GM21825 (cell line): ENCODE results near the gene MYMK.

Experiments
- ATAC-seq: cut with Tn5 transposase; IDR thresholded peaks from one replicate; pipeline ENCODE4 v1.9.1; 2021; ENCODE audit warnings: mild to moderate bottlenecking, moderate library complexity; ENCODE audit not compliant: unreplicated experiment

The MYMK gene

DNA sequence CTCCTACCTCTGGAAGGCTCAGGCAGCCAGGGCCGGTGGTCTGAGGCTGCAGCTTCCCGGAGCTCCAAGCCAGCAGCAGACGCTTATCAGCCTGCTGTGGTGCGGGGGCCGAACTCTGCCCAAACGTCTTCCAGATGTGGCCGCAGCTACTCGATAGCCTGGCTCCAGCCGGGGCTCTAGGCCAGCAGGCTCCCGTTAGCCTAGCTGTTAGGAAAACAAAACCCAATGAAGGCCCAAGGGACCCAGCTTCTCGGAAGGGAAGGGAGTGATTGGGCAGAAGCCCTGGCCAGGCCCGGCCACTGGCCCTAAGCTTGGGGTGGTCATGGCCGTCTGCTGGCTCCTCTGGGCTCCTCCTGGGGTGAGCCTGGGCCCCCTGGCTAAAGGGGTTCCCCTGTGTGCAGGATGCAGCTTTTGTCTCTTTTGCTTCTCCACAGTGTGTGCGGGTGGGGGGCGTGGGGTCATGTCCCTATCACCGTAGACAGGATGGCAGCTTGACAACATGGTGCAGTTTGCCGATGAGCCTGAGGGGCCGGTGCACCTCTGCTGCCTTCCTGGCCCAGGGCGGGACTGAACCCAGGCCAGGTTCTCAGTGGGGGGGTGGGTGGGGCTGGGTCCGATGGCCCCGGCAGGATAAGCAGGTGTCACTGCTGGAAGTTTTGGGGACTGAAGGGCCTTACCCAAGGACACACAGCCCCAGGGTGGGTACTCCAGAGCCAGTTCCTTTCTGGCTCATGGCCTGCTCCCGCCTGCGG lies 18.7 kb downstream of the MYMK start:
- no peak for ATAC-seq

DNA sequence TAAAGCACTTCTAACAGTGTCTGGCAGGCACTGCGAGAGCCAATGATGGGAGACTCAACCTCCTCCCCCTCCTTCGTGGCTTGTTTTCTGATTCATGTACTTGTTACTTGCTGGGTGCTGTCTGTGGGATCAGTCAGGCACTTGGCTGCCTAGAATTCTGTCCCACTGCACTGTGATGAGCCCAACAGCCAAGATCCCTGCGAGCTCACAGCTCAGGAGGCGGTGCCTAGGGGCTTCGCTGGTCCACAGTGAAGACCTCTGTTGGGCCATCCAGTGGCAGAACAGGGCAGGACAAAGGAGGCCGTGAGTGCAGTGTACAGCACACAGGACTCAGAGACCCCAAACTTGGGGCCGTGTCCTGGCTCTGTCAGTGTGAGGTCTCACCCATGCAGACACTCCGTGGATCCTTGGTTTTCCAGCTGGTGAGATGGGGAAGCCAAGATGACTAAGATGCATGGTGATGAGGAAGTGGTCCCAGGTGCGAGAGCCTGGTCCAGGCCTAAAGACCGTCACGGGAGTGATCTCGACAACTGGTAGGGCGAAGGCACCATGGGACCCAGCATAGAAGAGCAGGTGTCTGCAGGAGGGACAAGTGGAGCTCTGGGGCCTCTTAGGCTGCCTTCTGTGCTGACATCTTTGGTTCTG lies 19.5 kb downstream of the MYMK start:
- ATAC-seq: no peak

DNA sequence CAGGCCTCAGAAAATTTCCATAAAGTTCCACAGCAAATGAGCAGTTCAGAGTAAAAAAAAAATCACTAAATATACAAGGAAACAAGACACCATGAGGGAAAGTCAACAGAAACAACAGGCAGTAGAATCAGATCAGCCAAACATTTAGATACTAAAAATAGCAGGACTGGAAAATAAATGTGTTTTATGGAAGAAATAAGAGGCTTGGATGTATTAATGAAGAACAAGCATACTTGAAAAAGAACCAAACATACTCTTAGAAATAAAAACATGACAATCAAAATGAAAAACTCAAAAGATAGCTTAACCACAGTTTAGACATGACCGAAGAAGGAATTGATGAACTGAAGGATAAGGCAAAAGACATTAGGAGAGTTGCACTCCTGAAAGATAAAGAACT lies 22.6 kb downstream of the MYMK start:
- no peak for ATAC-seq

DNA sequence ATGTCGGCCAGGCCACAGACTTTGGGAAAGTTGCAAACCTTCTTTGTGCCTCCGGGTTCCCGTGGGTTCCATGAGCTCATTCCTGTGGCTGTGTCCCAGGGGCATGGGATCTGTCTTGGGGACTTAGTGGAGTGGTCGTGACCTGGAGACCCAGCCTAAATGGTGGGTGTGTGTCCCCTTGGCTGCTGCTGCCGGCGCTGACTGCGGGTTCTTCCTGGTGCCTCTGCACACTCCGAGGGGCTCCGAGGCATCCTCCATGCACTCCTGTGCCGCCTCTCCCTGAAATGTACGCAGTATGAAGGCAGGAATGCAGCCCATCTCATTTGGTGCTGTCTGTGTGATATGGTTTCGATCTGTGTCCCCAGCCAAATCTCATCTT lies 24.9 kb downstream of the MYMK start:
- ATAC-seq: no peak

DNA sequence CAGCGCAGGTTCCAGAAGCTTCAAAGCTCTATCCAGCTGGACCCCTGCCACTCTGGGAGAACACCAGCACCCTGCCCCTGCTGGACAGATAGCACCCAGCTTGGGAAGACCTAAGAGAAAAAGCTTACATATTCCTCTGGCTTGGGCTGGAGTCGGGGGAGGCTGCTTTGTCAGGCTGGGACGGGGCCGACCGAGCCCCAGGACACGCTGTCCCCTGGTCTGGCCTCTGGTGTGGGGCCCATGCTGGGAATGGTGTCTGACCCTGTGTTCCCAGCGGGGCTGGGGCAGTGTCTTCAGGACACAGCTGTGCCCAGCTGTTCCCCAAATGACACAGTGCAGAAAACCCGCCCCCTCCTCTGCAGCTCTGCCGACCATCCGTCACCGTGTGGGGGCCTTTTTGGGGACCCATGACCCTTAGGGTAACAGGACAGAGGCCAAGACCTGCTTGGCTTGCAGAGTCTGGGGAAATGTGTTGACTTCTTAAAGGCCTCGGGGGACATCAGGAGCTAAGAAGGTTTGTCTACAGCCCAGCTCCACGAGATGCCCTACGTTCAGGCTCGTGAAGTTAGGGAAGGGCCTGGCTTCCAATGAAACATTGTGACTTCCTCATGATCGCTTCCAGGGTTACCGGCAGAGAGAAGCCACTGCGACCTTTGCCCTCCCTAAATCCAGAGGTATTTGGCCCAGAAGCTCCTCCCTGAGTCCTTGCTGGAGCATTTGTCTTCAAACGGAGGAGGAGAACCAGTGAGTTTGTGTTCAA lies 25.4 kb downstream of the MYMK start:
- no peak for ATAC-seq

DNA sequence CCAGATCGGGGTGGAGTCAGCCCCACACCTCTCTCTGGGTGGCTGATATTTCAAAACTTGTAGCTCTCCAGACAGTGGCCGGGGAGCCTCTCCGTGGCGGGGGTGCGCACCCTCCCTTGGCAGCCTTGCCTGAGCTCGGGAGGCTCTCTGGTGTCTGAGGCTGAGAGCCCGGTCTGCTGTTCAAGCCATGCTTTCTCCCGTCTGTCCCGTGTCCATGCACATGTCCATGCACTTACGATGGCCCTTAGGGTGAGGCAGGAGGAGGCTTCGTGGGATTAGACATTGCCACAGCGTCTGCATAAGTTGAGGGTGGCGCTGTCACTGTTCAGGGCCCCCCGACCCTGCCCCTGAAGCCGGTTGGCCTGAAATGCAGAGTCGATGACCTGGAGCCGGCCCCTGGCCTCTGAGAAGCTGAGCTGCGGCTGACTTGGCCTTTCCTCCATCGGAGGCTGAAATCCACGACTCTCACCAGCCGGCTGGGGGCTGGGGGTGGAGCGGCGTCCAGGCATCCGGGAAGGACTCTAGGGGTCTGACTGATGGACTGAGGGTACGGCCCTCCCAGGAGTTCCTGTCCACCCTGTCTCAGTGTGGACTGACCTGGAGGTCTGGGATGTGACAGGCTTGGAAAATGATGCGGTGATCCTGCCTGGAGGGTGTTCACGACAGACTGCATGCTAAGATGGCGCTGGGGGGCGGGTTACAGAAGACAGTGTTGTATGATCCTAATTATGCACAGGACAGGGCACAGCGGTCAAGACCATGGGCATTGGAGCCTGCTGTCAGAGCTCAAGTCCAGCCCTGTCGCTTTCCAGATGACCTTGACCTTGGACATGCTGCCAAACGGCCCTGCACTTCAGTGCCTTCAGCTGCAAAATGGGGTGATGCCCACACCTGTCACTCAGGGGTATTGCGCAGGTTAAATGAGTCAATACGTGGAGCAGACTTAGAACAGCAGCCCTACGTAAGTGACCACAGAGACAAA lies 27.6 kb downstream of the MYMK start:
- no peak for ATAC-seq

DNA sequence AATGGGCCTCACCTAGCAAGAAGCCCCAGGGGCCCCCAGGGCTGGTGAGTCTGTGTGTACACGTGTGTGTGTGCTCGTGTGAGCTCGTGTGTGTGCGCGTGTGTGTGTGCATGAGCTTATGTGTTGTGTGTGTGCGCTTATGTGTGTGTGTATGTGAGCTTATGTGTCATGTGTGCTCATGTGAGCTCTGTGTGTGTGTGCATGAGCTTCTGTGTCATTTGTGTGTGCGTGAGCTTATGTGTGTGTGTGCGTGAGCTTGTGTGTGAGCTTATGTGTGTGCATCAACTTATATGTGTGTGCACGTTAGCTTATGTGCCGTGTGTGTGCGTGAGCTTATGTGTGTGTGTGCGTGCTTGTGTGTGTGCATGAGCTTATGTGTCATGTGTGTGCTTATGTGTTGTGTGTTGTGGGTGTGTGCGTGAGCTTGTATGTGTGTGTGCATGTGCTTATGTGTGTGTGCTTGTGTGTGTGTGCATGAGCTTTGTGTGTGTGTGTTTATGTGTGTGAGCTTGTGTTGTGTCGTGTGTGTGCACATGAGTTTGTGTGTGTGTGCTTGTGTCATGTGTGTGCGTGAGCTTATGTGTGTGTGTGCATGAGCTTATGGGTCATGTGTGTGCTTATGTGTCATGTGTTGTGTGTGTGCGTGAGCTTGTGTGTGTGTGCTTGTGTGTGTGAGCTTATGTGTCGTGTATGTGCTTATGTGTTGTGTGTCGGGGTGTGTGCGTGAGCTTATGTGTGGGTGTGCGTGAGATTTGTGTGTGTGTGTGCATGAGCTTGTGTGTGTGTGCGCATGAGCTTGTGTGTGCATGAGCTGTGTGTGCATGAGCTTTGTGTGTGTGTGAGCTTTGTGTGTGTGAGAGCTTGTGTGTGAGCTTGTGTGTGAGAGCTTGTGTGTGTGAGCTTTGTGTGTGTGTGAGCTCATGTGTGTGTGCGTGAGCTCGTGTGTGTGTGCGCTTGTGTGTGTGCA lies 29.1 kb downstream of the MYMK start:
- no peak for ATAC-seq

DNA sequence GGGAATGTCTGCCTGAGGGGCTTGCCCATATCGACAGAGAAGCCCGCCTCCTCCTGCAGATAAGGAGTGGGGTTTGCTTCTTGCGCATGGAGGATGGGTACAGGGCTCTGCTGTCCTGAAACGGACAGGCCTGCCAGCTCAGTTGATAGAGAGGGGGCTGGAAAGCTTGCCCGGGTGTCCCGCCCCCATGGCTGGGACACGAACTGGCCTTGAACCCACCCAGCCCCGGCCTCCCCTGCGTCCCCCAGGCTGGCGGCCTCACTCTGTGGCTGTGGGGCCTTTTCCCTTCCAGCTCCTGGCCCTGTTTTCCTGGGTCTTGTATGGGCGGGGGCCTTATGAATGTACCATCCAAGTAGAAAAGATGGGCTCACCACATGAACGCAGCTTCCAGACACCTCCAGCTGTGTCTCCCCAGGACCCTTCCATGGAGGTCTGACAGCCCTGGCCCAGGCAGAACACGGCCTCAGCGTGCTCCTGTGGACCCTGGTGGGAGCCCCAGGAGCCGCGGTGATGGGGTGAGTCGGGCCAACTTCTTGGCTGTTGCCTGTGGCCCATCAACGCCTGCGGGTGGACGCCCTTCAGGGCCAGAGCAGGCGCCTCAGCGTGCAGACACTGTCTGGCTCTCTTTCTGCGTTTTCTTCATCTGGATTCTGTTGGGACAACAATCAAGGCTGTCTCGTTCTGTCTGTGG lies 30.0 kb downstream of the MYMK start:
- no peak for ATAC-seq

DNA sequence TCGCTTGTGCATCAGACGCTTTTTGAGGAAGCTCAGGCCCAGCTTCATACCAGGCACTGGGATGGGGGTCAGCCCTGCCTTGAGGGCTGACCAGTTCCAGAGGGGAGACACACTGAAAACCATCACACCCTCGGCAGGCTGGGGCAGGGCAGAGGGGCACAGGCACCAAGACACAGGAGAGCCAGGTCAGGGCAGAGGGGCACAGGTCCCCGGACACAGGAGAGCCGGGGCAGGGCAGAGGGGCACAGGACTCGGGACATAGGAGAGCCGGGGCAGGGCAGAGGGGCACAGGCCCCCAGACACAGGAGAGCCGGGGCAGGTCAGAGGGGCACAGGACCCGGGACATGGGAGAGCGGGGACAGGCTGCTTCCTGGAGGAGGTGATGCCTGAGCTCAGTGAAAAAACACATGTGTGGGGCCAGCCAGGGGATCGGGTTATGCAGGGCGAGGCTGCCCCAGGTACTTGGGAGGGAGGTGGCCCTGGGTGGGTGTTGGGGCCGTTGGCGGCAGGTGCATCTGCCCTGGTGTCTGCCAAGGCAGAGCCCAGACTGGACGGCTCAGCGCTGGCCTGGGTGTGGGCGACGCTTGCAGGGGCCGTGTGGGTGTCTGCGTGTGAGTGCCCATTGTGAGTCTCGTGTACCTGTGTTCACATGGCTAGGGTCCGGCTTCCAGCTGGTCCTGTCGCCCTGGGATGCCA lies 30.8 kb downstream of the MYMK start:
- no peak for ATAC-seq

DNA sequence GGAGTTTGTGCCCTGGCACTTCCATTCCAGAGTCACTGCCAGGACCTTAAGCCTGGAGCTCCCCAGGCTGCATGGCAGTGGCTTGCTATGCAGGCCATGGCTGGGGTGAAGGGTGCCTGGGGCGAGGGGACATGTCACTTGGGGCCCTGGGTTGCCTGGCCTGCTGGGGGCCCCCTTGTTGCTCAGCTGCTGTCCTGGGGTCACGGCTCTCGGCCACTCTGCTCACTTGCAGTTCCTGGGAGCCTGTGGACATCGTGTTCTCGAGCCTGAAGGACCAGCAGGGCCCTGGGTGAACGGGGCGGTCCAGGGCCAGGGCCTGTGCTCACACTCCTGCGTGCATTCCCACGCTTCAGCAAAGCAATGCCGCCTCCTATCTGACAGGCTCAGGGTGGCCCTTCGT lies 31.3 kb downstream of the MYMK start:
- no peak for ATAC-seq

DNA sequence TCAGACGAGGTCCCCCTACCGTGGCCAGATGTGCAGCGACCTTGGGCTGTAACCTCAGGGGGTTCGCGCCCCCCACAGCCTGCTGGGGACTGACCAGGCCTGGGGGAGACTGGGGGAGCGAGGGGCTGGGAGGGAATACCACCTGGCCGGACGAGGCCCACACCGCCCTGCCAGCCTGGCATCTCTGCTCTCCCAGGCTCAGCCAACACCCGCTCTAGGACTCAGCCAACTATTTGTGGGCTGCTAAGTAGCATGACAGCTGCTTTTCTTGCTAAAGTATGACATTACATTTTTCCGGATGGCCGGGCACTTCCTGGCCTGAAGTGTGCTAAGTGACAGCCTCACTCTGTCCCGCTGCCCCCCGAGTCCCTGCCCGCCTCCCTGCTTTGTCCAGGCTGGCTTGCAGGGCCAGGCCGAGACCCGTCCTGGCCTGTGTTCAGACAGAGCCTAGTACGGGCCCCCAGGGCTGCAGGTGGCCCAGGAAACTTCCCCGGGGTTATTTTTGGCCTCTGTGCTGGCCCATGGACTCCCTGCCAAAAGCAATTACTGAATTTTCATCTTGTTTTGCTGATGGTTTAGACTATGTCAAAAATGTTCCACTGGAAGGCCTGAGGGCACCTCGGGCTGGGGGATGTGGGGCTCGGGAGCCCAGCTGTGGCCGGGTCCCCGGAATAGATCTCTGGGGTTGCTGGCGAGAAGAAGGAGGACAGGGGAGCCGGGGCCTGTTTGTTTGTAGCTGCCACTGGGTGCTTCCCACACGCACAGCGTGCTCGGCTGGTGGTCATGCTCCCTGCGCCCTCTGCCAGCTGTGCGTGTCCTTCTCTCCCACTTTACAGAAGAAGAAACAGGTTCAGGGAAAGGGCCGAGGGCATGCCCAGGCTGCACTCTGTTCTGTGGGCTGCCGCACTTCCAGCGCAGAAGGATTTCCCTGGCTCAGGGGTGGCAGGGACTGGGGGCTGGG lies 32.4 kb downstream of the MYMK start:
- ATAC-seq: no peak

DNA sequence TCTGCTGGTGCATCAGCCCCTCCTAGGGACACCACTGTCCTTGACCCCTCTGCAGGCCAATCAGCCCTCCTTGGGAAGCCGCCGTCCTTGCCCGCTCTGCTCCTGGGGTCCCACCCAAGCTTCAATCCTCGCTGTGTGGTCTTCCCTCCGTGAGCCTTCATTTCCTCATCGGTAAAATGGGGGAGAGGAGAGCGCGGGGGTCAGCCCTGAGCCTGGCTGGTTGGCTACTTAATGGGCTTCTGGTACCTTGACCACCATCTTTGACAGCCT lies 33.2 kb downstream of the MYMK start:
- ATAC-seq: no peak

DNA sequence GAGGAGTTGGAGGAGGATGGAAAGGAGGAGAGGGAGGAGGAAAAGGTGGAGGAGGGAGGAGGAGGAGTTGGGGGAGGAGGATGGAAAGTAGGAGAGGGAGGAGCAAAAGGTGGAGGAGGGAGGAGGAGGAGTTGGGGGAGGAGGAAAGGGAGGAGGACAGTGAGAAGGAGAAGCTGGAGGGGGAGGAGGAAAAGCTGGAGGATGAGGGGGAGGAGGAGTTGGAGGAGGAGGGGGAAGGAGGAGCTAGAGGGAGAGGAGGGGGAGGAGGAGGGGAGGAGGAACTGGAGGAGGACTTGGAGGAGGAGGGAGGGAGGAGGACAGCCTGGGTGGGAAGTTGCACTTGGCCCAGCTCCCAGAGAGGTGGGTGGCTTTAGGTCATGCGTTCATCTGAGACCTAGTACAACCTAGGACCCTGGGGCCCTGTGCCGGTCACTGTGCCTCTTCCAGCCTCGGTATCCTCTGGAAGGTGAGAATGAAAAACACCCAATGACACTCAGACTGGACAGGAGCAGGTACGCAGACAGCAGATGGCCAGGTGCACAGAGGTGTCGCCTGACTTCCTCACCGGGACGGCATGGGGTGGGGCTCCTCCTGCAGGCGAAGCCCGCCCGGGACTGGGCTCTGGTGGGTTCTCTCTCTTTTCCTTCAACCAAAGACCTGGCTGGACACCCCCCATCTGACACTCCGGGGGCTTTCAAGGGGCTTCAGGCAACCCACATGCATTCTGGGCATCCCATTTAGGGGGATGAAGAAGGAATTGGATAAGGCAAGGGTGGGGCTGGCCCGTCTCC lies 33.7 kb downstream of the MYMK start:
- no peak for ATAC-seq

DNA sequence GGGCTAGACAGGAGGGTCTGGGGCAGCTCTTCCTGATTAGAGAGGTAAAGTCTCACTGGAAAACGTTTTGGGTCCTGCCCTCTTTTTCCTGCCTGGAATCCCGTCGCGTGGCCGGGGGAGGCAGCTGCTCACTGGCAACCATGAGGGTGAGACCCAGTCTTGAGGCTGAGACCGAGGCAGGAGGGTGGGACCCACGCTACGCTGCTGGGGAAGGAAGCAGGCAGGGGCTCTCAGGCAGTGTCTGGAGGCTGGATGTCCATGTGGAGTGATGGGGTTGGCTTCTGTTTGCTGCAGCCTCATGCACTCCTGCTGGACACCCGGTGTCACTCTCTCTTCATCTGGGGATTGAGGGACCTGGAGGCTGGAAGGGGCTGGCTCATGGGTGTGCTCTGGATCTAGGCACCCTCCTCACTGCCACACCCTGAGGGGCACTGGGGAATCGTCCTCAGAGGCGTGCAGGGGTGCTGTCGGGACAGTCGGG lies 34.5 kb downstream of the MYMK start:
- no peak for ATAC-seq

DNA sequence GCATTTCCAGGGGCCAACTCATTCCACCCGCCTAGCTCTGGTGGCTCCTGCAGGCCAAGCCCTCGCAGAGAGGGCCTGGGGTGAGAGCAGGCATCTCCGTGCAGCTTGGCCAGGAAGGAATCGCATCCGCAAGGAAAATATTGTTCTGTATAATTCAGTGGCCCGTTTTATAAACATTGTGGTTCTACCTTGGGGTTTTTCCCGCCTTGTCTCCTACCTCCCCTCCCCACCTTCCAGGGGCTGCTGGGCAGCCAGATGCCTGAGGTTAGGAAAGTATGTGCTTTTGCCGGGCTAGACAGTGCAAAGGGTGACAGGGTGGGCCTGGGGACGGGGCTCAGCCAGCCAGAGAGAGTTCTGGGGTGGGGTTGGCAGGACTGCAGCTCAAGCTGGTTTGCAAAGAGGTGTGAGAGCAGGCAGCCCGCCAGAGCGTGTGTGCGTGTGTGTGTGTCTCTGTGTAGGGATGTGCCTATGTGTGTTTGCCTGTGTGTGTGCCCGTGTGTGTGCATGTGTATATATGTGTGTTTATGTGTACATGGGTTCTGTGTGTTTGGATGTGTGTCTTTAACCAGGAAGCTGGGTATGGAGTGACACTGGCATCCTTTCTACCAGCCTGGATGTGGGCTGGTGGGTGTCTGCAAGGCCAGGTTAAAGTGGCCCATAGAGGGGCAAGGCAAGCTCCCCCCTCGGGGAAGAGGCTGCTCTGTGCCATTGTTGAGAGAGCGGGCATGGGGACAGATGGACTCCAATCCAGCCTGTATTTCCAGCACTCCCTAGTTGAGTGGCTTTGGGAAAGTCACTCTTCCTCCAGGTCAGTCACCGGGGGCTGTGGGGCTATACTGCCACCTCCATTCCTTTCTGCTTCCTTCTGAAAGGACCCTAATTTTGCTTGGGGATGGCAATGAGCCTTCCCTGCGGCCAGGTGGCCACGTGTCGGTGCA lies 35.2 kb downstream of the MYMK start:
- no peak for ATAC-seq
